Superior temporal gyrus (tissue), 1 donor: ENCODE results near the gene DSCAM.
A peak's percentile ranks its signal among the peaks of the same experiment; 100 is the strongest.
"Not testable (repeated sequence)": the region's sequence is repeated elsewhere in the genome, so short reads cannot be mapped to it uniquely, and the experiment has no call there.

Source experiments
- DNase-seq: peaks from one replicate; pipeline ENCODE4 v3.0.0-alpha.2; 2016; ENCODE audit errors: extremely low spot score

Gene DSCAM

DNA sequence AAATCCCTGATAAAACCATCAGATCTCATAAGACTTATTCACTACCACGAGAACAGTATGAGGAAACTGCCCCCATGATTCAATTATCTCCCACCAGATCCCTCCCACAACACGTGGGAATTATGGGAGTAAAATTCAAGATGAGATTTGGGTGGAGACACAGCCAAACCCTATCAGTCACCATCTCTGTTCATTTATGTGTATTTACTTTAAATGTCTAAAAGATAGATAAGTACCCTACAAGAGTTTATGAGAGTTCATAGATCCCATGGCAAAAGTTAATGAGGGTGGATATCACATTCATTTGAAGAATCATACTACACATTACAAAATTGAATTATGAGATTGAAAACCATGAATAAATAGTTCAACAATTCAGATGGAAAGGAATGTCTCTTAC is 526.2 kb downstream of the DSCAM start:
- not testable (repeated sequence) for DNase-seq

DNA sequence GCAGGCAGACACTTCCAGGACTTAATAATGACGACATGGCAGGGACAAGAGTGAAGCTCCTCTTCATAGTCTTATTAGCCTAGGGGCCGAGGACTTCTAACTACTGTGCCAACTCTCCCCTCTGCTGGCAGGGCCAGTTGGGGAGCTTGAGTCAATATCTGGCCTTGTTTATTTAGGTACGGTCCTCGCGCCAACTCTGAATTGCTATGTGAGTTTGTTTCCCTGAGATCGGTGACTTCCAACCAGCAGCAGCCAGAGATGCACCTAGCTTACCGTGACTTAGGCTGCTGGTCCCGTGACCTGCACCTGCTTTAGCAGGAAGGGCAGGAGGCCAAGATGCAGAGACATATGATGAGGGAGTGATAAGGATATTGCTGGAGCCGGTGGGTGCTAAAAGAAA is 528.6 kb downstream of the DSCAM start:
- no peak for DNase-seq

DNA sequence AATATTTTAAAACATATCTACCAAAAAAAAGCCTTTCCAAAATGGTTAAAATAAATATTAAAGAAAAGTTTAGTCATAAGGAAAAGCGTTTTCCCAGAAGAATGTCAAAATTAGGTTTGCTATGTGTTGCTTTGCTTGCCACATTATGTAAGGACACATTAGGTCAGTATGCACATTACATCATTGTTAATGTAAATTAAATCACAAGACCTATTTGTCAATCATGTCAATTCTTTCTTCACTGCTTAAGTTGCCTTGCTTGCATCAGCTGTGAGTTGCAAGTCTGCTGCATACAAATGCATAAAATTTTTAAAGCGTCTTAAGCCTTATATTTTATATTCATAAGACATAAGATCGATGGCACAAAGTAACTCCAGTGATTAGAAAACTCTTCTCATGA is 530.9 kb downstream of the DSCAM start:
- DNase-seq = no peak

DNA sequence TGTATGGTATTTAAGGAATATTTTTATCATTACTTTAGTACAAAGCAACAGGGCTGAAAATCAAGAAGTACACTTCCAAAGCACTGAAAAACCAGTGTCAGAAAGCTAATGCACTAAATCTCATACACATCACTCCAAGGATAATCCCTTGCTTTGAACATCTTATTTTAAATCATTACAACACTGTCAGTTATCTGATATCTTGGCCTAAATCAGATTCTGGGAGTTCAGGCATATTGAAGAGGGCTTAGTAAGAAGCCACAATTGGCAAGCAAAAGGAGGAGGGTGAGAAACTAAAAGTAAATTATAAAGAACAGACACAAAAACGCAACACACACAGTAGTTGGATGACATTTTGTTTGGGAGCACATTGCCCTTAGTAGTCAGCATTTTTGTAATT is 531.3 kb downstream of the DSCAM start:
- DNase-seq = no peak

DNA sequence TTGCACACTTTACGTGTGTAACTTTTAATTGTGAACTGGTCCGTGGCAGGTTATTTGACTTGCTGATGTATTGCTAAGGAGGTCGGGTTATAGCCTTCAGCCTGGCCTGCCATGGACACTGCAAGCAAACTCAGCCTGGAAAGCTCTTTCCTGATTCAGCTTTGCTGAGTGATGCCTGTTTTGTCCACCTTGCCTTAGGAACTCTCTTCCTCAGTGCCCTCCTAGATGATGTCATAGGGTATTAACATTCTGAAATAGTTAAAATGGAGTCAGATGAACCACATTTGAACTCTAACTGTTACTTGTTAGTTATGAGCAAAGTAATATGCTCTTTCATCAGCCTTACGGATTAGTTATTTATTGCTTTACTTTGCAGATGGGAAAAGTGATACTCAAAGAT is 533.7 kb downstream of the DSCAM start:
- DNase-seq = no peak

DNA sequence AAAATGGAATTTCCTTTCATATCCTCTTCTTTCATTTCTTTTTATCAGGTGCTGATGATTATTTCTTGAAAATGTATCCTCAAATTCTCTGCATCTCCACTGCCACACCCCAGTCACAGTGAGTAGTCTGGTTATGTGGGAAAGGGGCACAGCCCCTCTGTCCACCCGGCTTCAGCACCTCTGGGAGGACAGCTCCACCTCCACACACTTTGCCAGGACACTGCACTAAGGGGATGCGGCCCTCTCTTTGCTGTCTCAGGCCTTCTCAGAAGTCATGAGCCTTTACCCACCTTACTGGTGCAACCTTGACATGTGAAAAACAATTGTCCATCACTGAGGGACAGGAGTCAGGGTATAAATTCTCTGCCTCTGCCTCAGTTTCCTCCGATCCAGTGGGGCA is 546.7 kb downstream of the DSCAM start:
- DNase-seq = no peak

DNA sequence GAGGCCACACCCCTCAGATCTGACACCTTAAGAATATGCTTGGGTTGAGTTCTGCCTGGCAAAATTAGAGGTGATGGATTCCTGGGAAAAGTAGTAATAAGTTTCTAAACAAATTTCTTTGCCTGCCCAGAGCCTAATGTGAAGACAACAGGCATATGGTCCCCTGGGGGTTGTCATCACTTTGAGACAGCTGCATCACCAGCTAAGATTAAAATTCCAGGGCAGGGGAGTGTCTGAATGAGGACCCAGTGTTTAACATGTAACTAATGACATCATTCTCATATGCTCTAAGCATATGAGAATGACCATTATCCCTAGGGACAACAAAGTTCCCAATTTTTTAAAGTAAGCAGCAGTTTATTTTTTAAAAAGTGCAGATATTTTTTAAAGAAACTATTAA is 547.5 kb downstream of the DSCAM start:
- no peak for DNase-seq

DNA sequence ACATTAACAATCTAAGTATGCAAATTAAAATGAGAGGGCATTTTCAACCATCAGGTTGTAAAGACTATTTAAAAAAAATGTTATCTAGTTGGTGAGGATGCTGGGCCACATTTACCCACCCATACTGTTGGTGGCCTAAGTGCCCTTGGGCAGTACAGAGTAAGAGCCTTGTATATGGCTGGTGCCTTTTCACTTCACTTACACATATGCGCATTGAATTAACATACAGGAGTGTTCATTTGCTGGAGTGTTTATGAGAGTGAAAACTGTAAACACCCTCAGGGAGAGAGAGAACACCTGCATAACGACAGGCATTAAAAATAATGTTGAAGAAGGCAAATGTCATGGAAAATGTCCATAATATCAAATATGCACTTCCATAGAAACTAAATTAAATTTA is 552.6 kb downstream of the DSCAM start:
- DNase-seq = no peak

DNA sequence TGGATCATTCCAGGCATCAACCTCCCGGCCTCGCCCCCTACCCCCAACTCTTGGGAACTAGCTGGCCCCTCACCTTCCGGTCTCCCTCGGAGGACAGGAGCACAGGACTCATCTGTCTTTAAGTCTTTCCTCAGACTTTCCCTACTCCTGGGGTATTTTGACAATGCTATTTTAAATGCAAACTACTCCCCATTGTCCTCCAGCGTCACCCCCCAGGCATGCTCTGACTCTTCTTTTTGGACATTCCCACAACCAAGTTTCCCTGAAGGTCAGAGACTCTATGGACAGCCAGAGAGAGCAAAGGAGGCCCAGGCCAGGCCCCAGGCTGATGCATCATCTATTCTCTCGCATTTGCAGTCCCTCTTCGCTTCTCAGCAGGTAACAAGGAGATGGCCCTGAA is 555.4 kb downstream of the DSCAM start:
- DNase-seq = no peak

DNA sequence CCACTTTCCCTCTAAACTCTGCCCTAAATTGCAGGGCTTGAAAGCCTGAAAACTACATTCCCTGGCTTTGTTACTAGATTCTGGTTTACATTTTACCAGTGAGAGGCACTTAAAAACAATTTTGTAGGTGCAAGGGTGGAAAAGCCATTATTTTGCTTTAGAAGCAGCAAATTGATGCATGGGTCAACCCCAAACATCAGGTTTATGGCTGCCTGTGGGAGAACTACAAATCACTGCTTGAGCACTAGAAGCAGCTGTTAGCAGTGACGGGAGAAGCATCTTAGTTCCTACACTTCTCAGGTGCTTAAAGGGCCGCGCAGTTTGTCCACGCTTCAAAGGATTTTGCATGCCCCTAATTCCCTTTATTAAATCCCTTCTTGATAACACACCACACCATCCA is 562.5 kb downstream of the DSCAM start:
- no peak for DNase-seq

DNA sequence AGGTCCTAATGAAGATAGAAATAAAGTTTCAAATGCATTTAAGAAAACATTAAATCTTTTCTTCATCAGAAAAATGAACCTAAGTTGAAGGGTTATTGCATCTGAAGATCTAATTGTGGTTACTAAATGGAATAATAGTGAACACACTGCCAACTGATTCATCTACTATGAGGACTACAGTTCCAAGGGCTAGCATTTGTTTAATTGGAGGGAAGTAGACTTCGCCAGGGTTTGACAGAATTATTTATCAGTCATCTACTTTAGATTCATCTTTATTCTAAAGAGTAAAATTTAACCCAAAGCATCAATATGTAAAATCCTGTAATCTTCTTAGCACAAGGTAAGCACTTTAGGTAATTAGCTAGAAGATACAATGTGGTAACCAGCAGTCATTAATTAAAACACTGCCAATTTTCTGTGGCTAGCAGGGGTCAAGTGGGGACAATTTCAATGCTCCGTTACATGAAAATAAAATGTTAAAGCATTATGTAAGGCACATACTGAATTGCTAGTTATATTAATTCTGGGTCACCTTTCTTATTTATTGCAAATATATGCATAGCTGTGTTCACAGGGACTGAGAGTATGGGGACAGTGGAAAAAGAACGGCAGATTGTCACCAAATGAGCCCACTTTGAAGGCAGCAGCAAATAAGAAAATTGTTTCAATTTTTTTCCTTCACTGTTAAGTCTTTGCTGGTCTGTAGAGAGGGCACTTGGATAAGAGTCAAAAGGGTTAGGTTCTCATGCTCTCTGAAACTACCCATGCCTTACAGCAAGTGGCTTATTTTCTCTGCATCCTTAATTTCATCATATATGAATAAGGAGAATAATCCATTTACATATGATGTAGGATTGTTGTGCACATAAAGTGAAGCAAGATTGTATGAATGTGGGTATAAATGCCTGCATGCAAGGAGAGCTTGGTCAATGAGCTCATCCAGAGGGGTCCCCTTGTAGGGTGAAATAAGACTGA is 563.8 kb downstream of the DSCAM start:
- no peak for DNase-seq

DNA sequence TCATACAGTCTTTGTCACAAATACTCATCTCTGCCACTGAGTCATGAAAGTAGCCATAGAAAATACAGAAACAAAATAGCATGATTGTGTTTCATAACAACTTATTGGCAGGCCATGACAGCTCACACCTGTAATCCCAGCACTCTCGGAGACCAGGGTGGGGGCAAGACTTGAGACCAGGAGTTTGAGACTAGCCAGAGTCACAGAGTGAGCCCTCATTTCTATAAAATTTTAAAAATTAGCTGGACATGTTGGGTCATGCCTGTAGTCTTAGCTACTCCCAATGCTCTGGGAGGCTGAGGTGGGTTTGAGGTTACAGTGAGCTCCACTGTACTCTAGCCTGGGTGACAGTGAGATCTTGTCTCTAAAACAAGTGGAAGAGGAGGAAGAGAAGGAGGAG is 568.6 kb downstream of the DSCAM start:
- no peak for DNase-seq

DNA sequence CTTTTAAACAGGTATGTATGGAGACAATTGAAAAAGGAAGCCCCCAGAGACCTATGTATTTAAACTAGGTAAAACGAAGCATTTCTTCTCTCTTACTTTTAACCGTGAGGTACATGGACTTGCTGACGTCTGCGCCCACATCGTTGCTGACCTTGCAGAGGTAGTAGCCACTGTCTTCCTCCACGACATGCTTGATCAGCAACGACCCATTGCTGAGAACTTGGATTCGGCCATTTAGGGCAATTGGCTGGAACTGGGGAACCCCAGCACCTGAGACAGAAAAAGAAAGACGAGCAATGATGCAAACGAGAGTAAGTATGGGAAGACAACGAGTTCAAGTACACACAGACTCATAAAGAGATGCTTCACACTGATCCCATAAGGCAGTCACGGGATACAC is 571.0 kb downstream of the DSCAM start:
- no peak for DNase-seq

DNA sequence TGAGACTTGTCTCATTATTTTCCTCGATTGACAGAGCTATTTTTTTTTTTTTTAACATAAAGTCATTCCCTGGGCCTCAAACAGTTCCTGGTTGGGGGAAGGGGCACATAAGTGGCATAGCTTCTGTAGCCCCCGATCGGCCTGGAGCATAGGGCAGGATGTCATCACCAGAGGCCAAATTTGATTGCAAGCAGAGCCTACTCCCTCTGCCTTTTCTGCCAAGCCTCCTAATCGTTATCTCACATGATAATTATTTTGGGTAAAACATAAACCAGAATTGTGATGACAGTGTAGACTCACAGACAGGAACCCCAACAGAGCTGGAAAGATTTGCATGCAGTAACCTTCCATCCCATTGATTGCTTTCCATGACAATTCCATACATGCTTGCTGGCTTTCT is 574.9 kb downstream of the DSCAM start:
- DNase-seq = no peak

DNA sequence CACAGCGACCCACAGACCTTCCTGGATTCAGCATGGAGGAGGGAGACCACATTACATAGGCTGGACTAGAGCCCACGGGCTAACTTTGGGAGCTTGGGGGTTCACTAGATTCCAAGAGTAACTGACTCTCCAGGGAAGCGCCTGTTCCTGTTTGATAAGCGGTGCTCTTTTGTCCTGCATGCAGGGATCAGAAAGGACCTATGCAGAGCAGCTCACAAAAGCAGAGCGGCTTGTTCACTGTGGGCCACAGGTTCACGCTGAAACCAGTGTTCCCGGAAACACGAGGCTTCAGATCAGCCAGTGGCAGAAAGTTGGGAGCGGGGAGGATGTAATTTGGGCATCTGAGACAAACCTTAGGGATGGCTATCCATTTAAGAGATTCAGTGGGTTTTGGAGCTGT is 575.8 kb downstream of the DSCAM start:
- DNase-seq = no peak

DNA sequence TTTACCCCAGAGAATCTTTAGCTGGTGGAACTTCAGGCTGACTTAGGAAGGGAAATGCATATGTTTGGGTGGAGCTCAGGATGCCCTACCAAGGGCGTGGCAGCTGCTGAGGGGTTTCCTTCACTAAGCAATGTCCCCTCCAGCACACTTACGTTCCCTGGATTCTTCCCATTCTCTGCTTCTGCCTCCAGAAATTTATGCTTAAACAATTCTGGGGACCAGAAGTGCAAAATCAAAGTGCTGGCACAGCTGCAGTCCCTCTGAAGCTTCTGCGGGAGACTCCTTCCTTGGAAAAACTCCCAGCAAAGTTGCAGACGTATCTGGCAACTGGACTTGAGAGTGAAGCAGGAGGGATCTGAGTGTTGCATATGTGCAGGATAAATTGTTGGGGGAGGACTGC is 576.9 kb downstream of the DSCAM start:
- peak; percentile 56 for DNase-seq

DNA sequence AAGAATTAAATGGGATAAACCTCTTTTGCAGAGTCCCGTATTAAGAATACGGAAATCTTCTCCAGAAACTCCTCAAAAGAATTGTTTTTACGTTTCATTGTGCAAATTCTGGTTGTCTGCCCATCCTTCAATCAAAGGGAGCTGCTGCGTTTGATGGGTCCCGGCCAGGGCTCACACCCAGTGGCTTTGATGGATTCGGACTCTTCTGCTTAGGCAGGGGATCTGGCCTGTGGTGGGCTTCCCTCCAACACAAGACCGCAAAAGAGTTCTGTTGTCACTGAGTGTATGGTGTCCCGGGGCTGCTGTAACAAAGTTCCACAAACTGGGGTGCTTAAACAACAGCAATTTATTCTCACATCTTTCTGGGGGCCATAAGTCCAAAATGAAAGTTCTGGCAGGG is 577.7 kb downstream of the DSCAM start:
- DNase-seq = no peak

DNA sequence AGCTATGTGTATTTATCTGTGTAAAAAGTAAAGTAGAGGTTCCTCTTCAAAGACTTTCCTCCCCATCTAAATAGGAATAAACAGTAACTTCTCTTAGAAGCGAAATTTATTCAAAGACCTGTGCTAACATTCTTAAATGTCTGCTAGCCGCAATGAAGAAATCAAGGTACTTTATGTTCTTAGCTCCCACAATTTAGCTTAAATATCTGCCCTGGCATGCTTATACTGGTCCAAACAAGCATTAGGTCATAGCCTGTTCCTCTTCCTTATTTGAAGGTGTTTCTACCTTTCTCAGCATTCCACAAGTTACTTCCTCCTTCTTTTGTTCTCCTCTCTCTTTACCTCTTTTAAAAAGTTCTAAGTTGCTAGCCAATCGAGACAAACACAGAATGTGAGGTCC is 588.5 kb downstream of the DSCAM start:
- not testable (repeated sequence) for DNase-seq

DNA sequence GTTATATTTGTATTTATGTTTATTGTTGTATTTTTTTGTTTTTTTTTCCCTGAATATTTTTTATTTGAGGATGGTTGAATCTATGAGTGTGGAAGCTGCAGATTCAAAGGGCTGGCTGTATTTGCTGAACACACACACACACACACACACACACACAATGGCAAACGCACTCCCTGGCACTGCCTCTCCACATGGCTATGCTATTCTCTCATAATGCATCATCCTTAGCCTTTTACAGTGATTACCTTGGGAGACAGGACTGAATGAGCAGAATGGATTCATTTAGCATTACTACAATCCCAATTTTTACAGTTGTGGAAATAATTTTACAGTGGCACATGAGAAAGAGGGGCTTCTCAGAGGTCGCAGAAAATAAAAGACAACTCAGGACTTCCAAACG is 589.6 kb downstream of the DSCAM start:
- DNase-seq = no peak

DNA sequence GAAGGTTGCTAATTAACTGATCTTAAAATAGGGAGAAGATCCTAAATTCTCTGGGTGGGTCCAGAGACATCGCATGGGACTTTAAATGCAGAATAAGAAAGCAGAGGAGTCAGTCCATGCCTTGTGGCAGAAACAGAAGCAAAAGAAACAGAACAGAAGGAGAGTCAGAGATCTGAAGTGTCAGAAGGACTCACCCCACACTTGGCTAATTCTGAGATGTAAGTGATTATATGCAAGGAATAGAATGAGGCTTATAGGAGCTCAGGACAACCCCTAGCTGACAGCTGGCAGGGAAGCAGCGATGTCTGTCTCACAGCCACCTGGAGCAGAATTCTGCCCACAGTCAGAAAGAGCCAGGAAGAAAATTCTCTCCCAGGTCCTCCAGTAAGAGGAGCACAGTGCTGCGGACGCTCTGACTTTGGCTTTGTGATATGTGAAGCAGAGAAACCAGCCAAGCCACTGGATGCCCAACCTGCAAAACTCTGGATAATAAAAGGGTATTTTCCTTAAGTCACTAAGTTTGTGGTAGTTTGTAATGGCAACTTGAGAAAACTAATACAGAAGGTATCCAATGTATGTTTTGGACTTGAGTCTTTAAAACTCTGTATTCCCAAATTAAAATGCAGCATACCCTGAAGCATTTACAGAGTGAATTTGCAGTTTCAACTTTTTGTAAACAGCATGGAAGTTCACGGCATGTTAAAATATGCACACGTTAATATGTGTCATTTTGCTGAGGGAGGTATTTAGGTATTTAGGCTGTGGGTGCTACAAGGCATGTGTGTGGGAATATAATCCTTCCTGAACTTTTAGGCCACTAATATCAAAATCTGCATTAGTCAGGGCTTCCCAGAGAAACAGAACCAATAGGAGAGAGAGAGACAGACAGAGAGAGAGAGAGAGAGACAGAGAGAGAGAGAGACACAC is 591.2 kb downstream of the DSCAM start:
- no peak for DNase-seq

DNA sequence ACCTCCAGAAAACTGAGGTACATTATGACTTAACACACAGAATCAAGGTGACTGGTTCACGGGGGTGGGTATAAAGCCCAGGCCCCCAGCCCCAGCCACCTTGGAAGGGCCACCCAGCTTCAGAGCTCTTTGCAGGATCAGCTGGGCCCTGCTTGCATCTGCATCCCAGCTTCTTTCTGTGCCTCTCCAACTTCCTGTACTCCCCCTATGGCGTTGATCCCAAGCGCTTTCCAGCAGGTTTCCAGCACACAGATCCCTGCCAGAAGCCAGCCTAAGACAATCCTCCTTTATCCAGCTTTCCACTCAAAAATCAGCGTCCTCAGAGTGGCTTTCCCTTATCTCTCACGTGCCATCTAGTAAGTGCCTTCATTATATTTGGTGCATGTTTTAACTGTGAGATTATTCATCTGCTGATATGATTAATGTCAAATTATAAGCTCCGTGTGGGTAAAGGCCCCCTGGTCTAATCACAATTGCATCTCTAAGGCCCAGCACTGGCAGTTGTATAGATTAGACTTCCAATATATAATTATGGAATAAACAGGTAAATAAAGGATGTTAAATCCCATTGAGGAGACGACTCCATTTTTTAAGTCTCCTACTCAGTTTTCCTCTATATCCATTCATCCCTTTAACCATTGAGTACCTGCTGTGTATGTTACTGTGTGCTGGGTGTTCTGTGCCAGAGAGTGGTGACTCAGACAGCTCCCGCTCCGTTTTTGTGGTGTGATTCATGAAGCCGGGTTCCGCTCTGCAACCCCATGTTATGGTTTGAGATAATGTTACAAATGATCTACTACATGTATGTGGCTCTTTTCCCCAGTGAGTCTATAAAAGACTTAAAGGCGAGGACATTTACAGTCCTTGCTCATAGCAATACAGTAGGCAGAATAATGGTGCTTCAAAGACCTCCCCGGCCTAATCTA is 592.2 kb downstream of the DSCAM start:
- DNase-seq = peak; percentile 35

DNA sequence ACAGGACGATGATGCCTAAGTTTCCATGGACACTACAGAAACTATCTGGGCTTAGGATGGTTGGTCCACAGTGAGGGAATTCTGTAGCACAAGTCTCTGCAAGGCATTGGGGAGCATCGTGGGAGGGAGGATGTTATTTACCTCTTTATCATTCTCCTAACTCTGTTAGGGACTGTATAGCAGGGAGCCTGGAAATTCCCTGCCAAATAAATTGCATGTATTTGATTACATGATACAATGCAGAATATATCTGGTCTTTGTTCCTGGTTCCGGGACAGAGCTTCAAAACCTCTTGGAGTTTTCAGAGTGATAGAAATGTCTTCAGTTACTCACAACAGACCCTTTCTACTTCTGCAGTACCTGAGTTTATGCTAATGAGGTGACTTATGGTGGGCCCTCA is 593.8 kb downstream of the DSCAM start:
- no peak for DNase-seq
